ENCODE data around the gene SPNS2. TPM values are rescaled to one million over a fixed set of nuclear protein-coding genes. Genes with fewer than 3 reads are reported as not detected.

The SPNS2 gene
- total RNA-seq, 4 donors from 2014 or later = 10.4 to 17.4 (median 16.4) TPM

DNA sequence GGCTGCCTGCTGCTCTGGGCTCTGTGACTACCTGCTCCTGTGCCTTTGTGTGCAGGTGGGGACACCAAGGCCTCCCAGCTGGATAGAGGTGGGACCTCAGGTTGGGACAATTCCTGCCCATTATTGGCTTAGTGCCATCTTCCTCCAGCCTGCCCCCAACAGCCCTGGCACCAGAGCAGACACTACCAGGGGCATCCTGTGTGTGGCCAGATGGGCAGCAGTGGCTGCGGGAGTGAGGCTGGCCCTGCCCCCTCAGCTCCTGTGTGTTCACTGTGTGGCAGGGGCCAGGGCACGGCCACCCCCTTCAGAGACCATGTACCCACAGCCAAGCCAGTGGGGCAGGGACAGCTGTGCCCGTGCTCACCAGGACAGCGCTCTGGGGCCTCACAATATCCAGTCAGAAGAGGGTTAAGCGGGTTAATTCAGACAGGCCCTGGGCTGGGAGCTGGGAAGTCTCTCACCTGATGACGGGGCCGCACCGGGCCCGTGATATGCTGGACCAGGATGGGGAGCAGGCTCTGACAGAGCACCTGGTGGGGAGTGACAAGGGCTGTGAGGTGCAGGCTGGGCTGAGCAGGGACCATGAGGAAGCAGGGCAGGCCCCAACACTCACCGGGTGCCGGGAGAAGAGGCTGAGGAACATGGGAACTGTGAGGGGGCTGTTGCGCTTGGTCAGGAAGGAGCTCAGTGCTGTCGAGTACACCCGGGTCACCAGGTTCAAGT, 43.5 kb downstream of the SPNS2 start:
- H3K4me3 ChIP-seq = no peak overlapping the region
- no CpG with 5 or more reads among the region's 14 CpGs for WGBS, 2 donors (ENCODE audit: low coverage in 1 of 2)
- H3K27ac ChIP-seq = peak overlapping the region in 2 of 4 donors; percentile 29 to 51
- peaks cover 0 to 46% (median 17%) of the 10 kb centered on the region in 3 donors for H3K4me1 ChIP-seq
- no peaks in the 10 kb centered on the region for H3K27me3 ChIP-seq
- TF ChIP-seq, protein P1, sequence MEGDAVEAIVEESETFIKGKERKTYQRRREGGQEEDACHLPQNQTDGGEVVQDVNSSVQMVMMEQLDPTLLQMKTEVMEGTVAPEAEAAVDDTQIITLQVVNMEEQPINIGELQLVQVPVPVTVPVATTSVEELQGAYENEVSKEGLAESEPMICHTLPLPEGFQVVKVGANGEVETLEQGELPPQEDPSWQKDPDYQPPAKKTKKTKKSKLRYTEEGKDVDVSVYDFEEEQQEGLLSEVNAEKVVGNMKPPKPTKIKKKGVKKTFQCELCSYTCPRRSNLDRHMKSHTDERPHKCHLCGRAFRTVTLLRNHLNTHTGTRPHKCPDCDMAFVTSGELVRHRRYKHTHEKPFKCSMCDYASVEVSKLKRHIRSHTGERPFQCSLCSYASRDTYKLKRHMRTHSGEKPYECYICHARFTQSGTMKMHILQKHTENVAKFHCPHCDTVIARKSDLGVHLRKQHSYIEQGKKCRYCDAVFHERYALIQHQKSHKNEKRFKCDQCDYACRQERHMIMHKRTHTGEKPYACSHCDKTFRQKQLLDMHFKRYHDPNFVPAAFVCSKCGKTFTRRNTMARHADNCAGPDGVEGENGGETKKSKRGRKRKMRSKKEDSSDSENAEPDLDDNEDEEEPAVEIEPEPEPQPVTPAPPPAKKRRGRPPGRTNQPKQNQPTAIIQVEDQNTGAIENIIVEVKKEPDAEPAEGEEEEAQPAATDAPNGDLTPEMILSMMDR (IDR thresholded peaks at IDR 0.05) = no peak
- no peak for TF ChIP-seq POLR2A (IDR thresholded peaks at IDR 0.05)
- no peak for TF ChIP-seq POLR2AphosphoS5 (IDR thresholded peaks at IDR 0.05)
- TF ChIP-seq EP300 (IDR thresholded peaks at IDR 0.05) = no peak
- ATAC-seq = no peak
- peaks cover 0 to 99% of the 10 kb centered on the region in 2 donors for H3K36me3 ChIP-seq
- no peaks in the 10 kb centered on the region for H3K9me3 ChIP-seq

DNA sequence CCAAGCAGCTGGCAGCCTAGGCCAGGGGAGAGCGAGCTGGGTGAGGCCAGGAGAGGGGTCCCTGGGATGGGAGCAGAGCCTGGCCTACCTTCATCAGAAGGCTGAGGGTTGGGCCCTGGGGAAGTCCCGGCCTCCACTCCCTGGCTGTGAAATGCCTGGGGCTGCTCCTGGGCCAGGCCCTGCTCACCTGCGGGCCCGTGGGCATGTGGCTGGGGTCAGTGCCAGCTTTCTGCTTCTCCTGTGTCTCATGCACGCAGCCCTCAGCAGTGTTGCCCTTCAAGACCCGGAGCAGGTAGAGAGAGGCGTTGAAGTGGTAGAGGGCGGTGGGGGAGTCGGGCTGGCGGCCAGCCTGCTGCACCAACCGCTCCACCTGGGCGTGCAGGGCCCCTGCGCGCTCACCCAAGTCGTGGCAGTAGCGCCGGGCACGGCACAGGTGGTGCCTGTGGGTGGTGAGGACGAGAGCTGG, 44.1 kb downstream of the SPNS2 start:
- no peaks in the 10 kb centered on the region for H3K9me3 ChIP-seq
- peaks cover 0 to 100% of the 10 kb centered on the region in 2 donors for H3K36me3 ChIP-seq
- peaks cover 0 to 40% (median 11%) of the 10 kb centered on the region in 3 donors for H3K4me1 ChIP-seq
- H3K27ac ChIP-seq = peak overlapping the region in 1 of 4 donors; percentile 29
- no peaks in the 10 kb centered on the region for H3K27me3 ChIP-seq
- TF ChIP-seq POLR2A (IDR thresholded peaks at IDR 0.05) (no peak), POLR2AphosphoS5 (IDR thresholded peaks at IDR 0.05) (no peak), EP300 (IDR thresholded peaks at IDR 0.05) (no peak)
- TF ChIP-seq, protein P1 (IDR thresholded peaks at IDR 0.05) = no peak
- no peak overlapping the region for H3K4me3 ChIP-seq
- ATAC-seq = no peak
- no CpG with 5 or more reads among the region's 19 CpGs for WGBS, 2 donors (ENCODE audit: low coverage in 1 of 2)

DNA sequence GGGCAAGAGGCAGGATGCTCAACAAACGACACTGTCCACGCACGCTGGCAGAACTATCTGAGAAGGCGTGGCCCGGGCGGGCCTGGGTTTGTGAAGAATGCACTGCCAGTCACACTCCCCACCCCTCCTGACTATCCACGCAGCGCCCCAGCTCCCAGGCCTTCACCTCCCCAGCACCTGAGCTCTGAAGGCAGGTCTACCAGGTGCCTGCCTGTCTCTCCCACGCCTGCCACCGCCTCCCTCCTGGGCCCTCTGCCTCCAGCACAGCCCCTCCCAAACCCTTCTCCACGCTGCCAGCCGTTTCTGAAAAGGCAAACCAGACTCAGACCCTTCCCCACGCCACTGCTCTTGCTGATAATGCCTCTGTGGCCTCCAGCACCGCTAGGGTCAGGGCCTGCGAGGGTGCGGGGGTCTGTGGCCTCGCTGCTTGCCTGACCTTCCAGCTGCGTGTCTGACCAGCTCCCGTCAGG, 44.9 kb downstream of the SPNS2 start:
- WGBS, 2 donors (ENCODE audit: low coverage in 1 of 2) = 64% methylated on average over 8 of the region's 19 CpGs; no CpG with 5 or more reads in 1 of the 2 donors
- TF ChIP-seq POLR2A (IDR thresholded peaks at IDR 0.05) (no peak), EP300 (IDR thresholded peaks at IDR 0.05) (no peak), POLR2AphosphoS5 (IDR thresholded peaks at IDR 0.05) (no peak)
- TF ChIP-seq, protein P1 (IDR thresholded peaks at IDR 0.05) = no peak
- peaks cover 0 to 100% of the 10 kb centered on the region in 2 donors for H3K36me3 ChIP-seq
- no peak overlapping the region for H3K4me3 ChIP-seq
- peaks cover 0 to 32% (median 3%) of the 10 kb centered on the region in 3 donors for H3K4me1 ChIP-seq
- ATAC-seq = no peak
- no peaks in the 10 kb centered on the region for H3K9me3 ChIP-seq
- H3K27me3 ChIP-seq = no peaks in the 10 kb centered on the region
- no peak overlapping the region for H3K27ac ChIP-seq

DNA sequence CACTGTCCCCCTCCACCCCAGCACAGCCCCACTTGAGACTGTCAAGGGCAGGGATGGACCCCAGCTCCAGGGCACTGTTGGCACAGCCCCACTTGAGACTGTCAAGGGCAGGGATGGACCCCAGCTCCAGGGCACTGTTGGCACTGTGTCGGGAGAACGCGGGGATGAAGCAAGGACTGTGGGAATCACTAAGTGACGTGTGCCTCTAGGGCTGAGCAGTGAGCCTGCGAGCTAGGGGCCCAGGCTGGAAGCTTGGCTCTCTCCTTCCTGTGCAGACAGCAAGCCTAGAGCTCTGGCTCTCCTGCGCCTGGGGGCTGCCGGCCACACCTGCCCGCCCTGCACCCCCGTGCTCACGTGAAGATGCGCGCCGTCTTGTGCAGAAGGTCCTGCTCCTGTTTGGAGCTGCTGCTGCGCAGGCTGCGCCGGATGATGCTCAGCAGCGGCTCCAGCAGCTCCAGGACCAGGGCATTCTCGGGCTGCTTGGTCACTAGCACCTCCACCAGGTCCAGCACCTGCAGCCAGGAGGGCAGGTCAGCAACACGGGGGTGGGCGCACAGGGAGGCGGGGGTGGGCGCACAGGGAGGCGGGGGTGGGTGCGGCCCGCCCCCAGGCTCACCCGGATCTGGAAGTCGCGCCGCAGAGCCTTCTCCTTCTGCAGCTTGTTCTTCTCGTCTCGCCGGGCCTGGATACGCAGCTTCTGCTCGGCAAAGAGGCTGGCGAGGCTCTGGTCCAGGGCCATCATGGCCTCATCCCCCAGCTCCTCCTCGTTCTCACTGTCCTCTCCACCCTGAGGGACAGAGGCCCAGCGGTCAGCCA, 45.7 kb downstream of the SPNS2 start:
- Histone ChIP-seq H3K27ac (no peak overlapping the region), H3K4me1 (peaks cover 0 to 27% (median 0%) of the 10 kb centered on the region in 3 donors), H3K36me3 (peaks cover 0 to 100% of the 10 kb centered on the region in 2 donors), H3K9me3 (no peaks in the 10 kb centered on the region), H3K4me3 (no peak overlapping the region), H3K27me3 (no peaks in the 10 kb centered on the region)
- ATAC-seq = no peak
- WGBS, 2 donors (ENCODE audit: low coverage in 1 of 2) = 80 to 83% methylated on average over 1 of the region's 37 CpGs
- TF ChIP-seq POLR2A (IDR thresholded peaks at IDR 0.05) (no peak), POLR2AphosphoS5 (IDR thresholded peaks at IDR 0.05) (no peak), EP300 (IDR thresholded peaks at IDR 0.05) (no peak)
- TF ChIP-seq, protein P1 (IDR thresholded peaks at IDR 0.05) = no peak
